Spleen (tissue), 7 donors: Measurements from ENCODE around the gene TRABD2A.

Experiments used
- CTCF ChIP-seq, 11 experiments: fragments of 200-600 bp in 7 of 11; fragments of 450-650 bp in 4 of 11; sonication (generic) in 4 of 11; IDR thresholded peaks in 8 of 11; conservative IDR thresholded peaks in 3 of 11; 1 replicate in 7 of 11; 2 replicates in 4 of 11; pipeline versions ENCODE4 v1.4.0 to v1.8.0; 2016 to 2021; ENCODE audit warnings: antibody characterized with exemption in 11 of 11, inconsistent platforms in 4 of 11, mild to moderate bottlenecking in 1 of 11
- POLR2A ChIP-seq, 3 donors: fragments of 450-650 bp; IDR thresholded peaks; one replicate each; pipeline ENCODE4 v1.5.1; 2017; ENCODE audit warnings: antibody characterized with exemption in 3 of 3, mild to moderate bottlenecking in 1 of 3
- POLR2AphosphoS5 ChIP-seq, 3 donors: sonication (generic); formaldehyde crosslinking; IDR thresholded peaks; one replicate each; pipeline ENCODE4 v1.5.1; 2017; ENCODE audit warnings: antibody characterized with exemption in 3 of 3
- donor health status: DM: no; HTN: no; CAD: no; lungs with moderate emphysema.
- donor health status: DM: no; HTN: no; CAD: no.
- donor health status: DM: no; HTN: no; CAD: no.

DNA sequence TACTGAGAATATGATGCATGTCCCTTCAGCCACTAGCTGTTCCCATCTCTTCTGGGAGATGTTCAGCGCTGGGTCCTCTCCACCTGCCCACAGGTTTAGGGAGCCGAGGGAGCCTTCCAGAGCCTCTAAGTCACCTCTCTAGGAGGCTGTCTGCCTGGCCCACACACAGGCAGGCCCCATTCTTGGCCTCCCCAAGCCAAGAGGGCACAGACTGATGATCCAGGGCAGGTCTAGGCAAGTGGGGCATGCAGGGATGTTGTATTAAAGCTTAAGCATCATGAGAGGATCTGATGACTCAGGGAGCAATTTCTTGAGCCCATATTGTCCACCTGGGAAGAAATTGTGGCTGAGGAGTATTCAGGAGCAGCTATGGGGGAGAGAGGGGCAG lies 44.4 kb upstream of the TRABD2A start:
- TF ChIP-seq CTCF (IDR thresholded peaks at IDR 0.05 in 8 of 11, conservative IDR thresholded peaks at IDR 0.05 in 3 of 11): no peak
- TF ChIP-seq POLR2AphosphoS5 (IDR thresholded peaks at IDR 0.05): no peak
- TF ChIP-seq POLR2A (IDR thresholded peaks at IDR 0.05): no peak
